Measurements from ENCODE around the gene SEMA3E. TPM values are rescaled to one million over a fixed set of nuclear protein-coding genes. Genes with fewer than 3 reads are reported as not detected.

Gene SEMA3E
- total and polyA plus RNA-seq, 10 of the 15 experiments (the other 5 are each of a cell fraction or from before 2014, with no cell fraction given): 0.08 to 2.0 (median 0.82) TPM

DNA sequence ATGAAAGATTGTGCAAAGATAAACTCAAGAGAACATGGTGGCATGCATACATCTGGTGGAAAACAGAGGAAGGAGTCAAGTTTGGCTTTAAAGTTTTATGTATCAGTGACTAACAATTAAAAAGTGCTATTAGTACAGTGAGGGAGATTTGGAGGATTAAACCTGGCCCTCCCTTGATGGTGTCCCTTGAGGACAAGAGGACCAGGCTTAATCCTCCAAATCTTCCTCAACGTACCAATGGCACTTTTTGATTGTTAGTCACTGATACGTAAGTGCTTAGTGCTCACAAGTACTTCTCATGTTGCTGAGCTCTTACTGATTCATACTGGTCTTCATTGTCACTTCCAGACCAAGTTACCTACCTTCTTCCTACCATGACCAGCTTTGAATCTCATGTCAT is 47.2 kb upstream of the SEMA3E start:
- CTCF ChIA-PET: no interaction called here
- no peaks in the 10 kb centered on the region for H3K79me2 ChIP-seq (ENCODE audit: control insufficient read depth, insufficient read depth, low read length)
- SMC1A ChIA-PET (ENCODE audit: uncharacterized antibody, unreplicated experiment): interaction anchor here (0.6 to 1.1 kb wide), 3 partner anchors 14 to 176 kb away, joined by 3 to 4 read pairs (median 3); no protein-coding TSS in a partner anchor
- RAD21 ChIA-PET (ENCODE audit: unreplicated experiment): no interaction called here
- no peak overlapping the region for H3K27ac ChIP-seq (ENCODE audit: control insufficient read depth, insufficient read depth)
- H3K9me3 ChIP-seq (replicated peaks; ENCODE audit: control insufficient read depth, insufficient read depth, low read length): no peaks in the 10 kb centered on the region
- DNase-seq (ENCODE audit: low read depth, low spot score): no peak
- FAIRE-seq: no peak
- intact Hi-C loops (cut with micrococcal nuclease; ENCODE audit: unreplicated experiment) (no loop called here), in situ Hi-C loops (cut with MboI) (no loop called here)
- no peak overlapping the region for H3K9ac ChIP-seq (ENCODE audit: control insufficient read depth, insufficient read depth, low read length)
- POLR2A ChIA-PET: no interaction called here
- no peak overlapping the region for H3K4me2 ChIP-seq (ENCODE audit: control insufficient read depth, insufficient read depth)
- TF ChIP-seq CHD4 (IDR thresholded peaks at IDR 0.05): no peak
- TF ChIP-seq CHD1 (IDR thresholded peaks at IDR 0.05; ENCODE audit: low read depth, low read length): no peak
- no peak for TF ChIP-seq GABPA (IDR thresholded peaks at IDR 0.05; ENCODE audit: low read depth)
- no peak for TF ChIP-seq MTA3 (IDR thresholded peaks at IDR 0.05; ENCODE audit: borderline replicate concordance, low read length)
- TF ChIP-seq PML (IDR thresholded peaks at IDR 0.05; ENCODE audit: low read length): no peak
- TF ChIP-seq NR2C2 (IDR thresholded peaks at IDR 0.05; ENCODE audit: borderline replicate concordance, control insufficient read depth, insufficient read length, low read depth): no peak
- no peak for TF ChIP-seq ZNF622 (IDR thresholded peaks at IDR 0.05)
- TF ChIP-seq EZH2 (IDR thresholded peaks at IDR 0.05; ENCODE audit: borderline replicate concordance, control insufficient read depth, low read depth, low read length): no peak
- no peak for TF ChIP-seq HDGF (IDR thresholded peaks at IDR 0.05)
- no peak for TF ChIP-seq POU2F2 (IDR thresholded peaks at IDR 0.05; ENCODE audit: borderline replicate concordance, low read depth, low read length)
- TF ChIP-seq, protein P1, sequence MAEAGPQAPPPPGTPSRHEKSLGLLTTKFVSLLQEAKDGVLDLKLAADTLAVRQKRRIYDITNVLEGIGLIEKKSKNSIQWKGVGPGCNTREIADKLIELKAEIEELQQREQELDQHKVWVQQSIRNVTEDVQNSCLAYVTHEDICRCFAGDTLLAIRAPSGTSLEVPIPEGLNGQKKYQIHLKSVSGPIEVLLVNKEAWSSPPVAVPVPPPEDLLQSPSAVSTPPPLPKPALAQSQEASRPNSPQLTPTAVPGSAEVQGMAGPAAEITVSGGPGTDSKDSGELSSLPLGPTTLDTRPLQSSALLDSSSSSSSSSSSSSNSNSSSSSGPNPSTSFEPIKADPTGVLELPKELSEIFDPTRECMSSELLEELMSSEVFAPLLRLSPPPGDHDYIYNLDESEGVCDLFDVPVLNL (IDR thresholded peaks at IDR 0.05; ENCODE audit: low read depth, low read length): no peak
- no peak for TF ChIP-seq SMAD1 (IDR thresholded peaks at IDR 0.05; ENCODE audit: low read depth, partially characterized antibody)
- TF ChIP-seq ZNF24 (IDR thresholded peaks at IDR 0.05): no peak
- TF ChIP-seq HSF1 (IDR thresholded peaks at IDR 0.05; ENCODE audit: low read depth, low read length): no peak
- no peak for TF ChIP-seq RBBP5 (conservative IDR thresholded peaks at IDR 0.05)
- TF ChIP-seq, protein P2, sequence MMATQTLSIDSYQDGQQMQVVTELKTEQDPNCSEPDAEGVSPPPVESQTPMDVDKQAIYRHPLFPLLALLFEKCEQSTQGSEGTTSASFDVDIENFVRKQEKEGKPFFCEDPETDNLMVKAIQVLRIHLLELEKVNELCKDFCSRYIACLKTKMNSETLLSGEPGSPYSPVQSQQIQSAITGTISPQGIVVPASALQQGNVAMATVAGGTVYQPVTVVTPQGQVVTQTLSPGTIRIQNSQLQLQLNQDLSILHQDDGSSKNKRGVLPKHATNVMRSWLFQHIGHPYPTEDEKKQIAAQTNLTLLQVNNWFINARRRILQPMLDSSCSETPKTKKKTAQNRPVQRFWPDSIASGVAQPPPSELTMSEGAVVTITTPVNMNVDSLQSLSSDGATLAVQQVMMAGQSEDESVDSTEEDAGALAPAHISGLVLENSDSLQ (IDR thresholded peaks at IDR 0.05): no peak
- no peak for TF ChIP-seq YBX1 (IDR thresholded peaks at IDR 0.05)
- TF ChIP-seq YY1 (IDR thresholded peaks at IDR 0.05; ENCODE audit: low read depth, low read length): no peak
- TF ChIP-seq KDM1A (IDR thresholded peaks at IDR 0.05; ENCODE audit: borderline replicate concordance): no peak
- 33% methylated on average over 2 of the region's 2 CpGs for WGBS (ENCODE audit: insufficient coverage, insufficient replicate concordance, low lambda C conversion rate, missing lambda C conversion rate)
- no peak overlapping the region for H3K4me3 ChIP-seq
- H3K27me3 ChIP-seq (replicated peaks in 1 of 2; ENCODE audit: control insufficient read depth in 2 of 2, insufficient read depth in 2 of 2, low read length in 1 of 2): no peaks in the 10 kb centered on the region
- BruUV-seq (replicated peaks): no TSS peak
- no peak for ATAC-seq
- H3K36me3 ChIP-seq (ENCODE audit: control insufficient read depth in 2 of 2, insufficient read depth in 2 of 2, low read length in 1 of 2): no peaks in the 10 kb centered on the region
- H3K4me1 ChIP-seq (ENCODE audit: control insufficient read depth, insufficient read depth, low read length): no peaks in the 10 kb centered on the region
- H2AFZ ChIP-seq (ENCODE audit: control insufficient read depth, low read depth, low read length): no peak overlapping the region
- no peaks in the 10 kb centered on the region for H4K20me1 ChIP-seq (ENCODE audit: control insufficient read depth, insufficient read depth)

Data from GM12878 (cell line).